Skeletal muscle satellite cell (primary cell): Measurements from ENCODE around the gene ZWINT. TPM values are rescaled to one million over a fixed set of nuclear protein-coding genes. Genes with fewer than 3 reads are reported as not detected.

Experiments used
- H3K27me3 ChIP-seq: 2 replicates; pipeline ENCODE4 v1.7.0; 2013; ENCODE audit warnings: low read length; ENCODE audit not compliant: control insufficient read depth, insufficient read depth
- H3K36me3 ChIP-seq: 2 replicates; pipeline ENCODE4 v1.7.0; 2013; ENCODE audit warnings: mild to moderate bottlenecking, control low read depth, low read length; ENCODE audit not compliant: insufficient read depth
- H3K4me1 ChIP-seq: 2 replicates; pipeline ENCODE4 v1.7.0; 2013; ENCODE audit warnings: low read length; ENCODE audit not compliant: control insufficient read depth, insufficient read depth
- H3K4me2 ChIP-seq: 2 replicates; pipeline ENCODE4 v1.7.0; 2013; ENCODE audit warnings: mild to moderate bottlenecking, low read length
- H3K4me3 ChIP-seq: 2 replicates; pipeline ENCODE4 v1.7.0; 2013; ENCODE audit warnings: low read length
- H3K9ac ChIP-seq: 2 replicates; pipeline ENCODE4 v1.7.0; 2013; ENCODE audit warnings: mild to moderate bottlenecking, low read depth, low read length, moderate library complexity
- H3K9me3 ChIP-seq: replicated peaks from 2 replicates; pipeline ENCODE4 v1.7.0; 2013; ENCODE audit warnings: mild to moderate bottlenecking, control low read depth, low read length
- total RNA-seq: library from RNA; depleted of rRNA; stranded (reverse); fragments of >200 nt; gene quantifications from 2 replicates; pipeline ENCODE4 v1.2.3, GENCODE V29; 2012; rRNA removed

The ZWINT gene, protein sequence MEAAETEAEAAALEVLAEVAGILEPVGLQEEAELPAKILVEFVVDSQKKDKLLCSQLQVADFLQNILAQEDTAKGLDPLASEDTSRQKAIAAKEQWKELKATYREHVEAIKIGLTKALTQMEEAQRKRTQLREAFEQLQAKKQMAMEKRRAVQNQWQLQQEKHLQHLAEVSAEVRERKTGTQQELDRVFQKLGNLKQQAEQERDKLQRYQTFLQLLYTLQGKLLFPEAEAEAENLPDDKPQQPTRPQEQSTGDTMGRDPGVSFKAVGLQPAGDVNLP
- 27.1 and 27.4 TPM in 2 replicates for total RNA-seq

GRCh38 chr10:56360967-56361612, at the start of gene ZWINT:
Gene ZWINT, minus strand, starts transcription at chr10:56361259. Its CDS starts 23 bp downstream, at chr10:56361236.
- Histone ChIP-seq H3K4me1 (peaks cover 13% of the 10 kb centered on the region), H3K27me3 (no peaks in the 10 kb centered on the region), H3K4me2 (peak within 1 kb of the TSS; percentile 86), H3K9ac (peak within 1 kb of the TSS; percentile 84), H3K9me3 (no peaks in the 10 kb centered on the region), H3K36me3 (peaks cover 7% of the 10 kb centered on the region), H3K4me3 (peak within 1 kb of the TSS; percentile 86)

GRCh38 chr10:56383806-56384205, 22.7 kb upstream of the ZWINT start:
- Histone ChIP-seq H3K36me3 (no peaks in the 10 kb centered on the region), H3K4me1 (no peaks in the 10 kb centered on the region), H3K9me3 (no peaks in the 10 kb centered on the region), H3K27me3 (no peaks in the 10 kb centered on the region), H3K4me2 (no peak overlapping the region), H3K9ac (no peak overlapping the region), H3K4me3 (no peak overlapping the region)

- H3K9me3 ChIP-seq, result peaks cover 7% of the 10 kb centered on the region
- no peak overlapping the region for H3K4me2 ChIP-seq
- no peak overlapping the region for H3K9ac ChIP-seq
- H3K4me3 ChIP-seq, result no peak overlapping the region
- H3K4me1 ChIP-seq, result no peaks in the 10 kb centered on the region
- H3K27me3 ChIP-seq, result no peaks in the 10 kb centered on the region
- no peaks in the 10 kb centered on the region for H3K36me3 ChIP-seq
Observed at GRCh38 chr10:56370217-56371113, 9.4 kb upstream of the ZWINT start.

DNA sequence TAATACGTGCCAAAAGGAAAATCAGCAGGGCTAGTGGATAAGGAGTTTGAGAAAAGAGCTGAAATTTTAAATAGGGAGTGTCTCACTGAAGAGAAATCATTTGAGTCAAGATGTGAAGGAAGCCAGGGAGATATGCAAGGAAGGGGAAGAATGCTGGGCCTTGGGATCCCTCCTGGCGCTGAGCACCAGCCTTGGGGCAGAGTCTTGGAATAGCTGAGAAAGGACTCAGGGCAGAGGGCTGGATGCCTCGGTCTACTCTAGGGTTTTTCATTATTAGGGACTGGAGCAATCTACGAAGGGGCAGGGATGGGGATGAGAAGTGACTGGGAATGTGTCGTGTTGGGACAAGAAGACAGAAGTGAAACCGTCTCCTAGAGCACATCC, 484 bp downstream of the ZWINT start:
- no peaks in the 10 kb centered on the region for H3K9me3 ChIP-seq
- H3K27me3 ChIP-seq, result no peaks in the 10 kb centered on the region
- H3K4me1 ChIP-seq, result peaks cover 13% of the 10 kb centered on the region
- peaks cover 7% of the 10 kb centered on the region for H3K36me3 ChIP-seq
- H3K4me3 ChIP-seq, result peak overlapping the region; percentile 86
- H3K9ac ChIP-seq, result peak overlapping the region; percentile 84
- peak overlapping the region; percentile 86 for H3K4me2 ChIP-seq

- Histone ChIP-seq H3K9ac (peak overlapping the region; percentile 84), H3K4me2 (peak overlapping the region; percentile 86), H3K4me1 (peaks cover 13% of the 10 kb centered on the region), H3K27me3 (no peaks in the 10 kb centered on the region), H3K9me3 (no peaks in the 10 kb centered on the region), H3K36me3 (peaks cover 7% of the 10 kb centered on the region), H3K4me3 (peak overlapping the region; percentile 86)
Observed at GRCh38 chr10:56359837-56360236, 1.2 kb downstream of the ZWINT start.

GRCh38 chr10:56357018-56357417, 4.0 kb downstream of the ZWINT start:
- peaks cover 7% of the 10 kb centered on the region for H3K36me3 ChIP-seq
- no peak overlapping the region for H3K9ac ChIP-seq
- no peak overlapping the region for H3K4me2 ChIP-seq
- H3K27me3 ChIP-seq, result no peaks in the 10 kb centered on the region
- H3K9me3 ChIP-seq, result no peaks in the 10 kb centered on the region
- no peak overlapping the region for H3K4me3 ChIP-seq
- H3K4me1 ChIP-seq, result peaks cover 13% of the 10 kb centered on the region

DNA sequence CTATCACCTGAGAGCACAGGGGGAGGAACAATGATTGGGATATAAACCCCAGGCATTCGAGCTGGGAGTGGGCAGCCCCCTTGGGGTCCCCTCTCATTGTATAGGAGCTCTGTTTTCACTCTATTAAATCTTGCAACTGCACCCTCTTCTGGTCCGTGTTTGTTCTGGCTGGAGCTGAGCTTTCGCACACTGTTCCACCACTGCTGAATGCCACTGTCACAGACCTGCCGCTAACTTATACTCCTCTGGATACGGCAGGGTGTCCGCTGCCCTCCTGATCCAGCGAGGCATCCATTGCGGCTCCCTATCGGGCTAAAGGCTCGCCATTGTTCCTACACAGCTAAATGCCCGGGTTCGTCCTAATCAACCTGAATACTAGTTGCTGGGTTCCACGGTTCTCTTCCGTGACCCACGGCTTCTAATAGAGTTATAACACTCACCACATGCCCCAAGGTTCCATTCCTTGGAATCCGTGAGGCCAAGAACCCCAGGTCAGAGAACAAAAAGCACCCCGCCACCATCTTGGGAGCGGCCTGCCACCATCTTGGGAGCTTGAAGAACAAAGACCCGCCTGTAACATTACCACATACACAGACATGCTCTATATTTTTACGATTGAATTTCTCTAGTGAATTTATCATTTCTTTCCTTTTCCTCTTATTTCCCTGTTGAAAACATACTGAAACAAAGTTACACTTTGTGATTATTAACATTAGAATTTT, 9.0 kb downstream of the ZWINT start:
- H3K27me3 ChIP-seq, result no peaks in the 10 kb centered on the region
- H3K36me3 ChIP-seq, result no peaks in the 10 kb centered on the region
- H3K9ac ChIP-seq, result no peak overlapping the region
- H3K4me2 ChIP-seq, result no peak overlapping the region
- H3K4me1 ChIP-seq, result peaks cover 5% of the 10 kb centered on the region
- H3K9me3 ChIP-seq, result no peaks in the 10 kb centered on the region
- no peak overlapping the region for H3K4me3 ChIP-seq

GRCh38 chr10:56349611-56350010, 11.4 kb downstream of the ZWINT start:
- Histone ChIP-seq H3K36me3 (no peaks in the 10 kb centered on the region), H3K4me1 (peaks cover 7% of the 10 kb centered on the region), H3K9me3 (no peaks in the 10 kb centered on the region), H3K27me3 (no peaks in the 10 kb centered on the region), H3K9ac (no peak overlapping the region), H3K4me2 (no peak overlapping the region), H3K4me3 (no peak overlapping the region)

DNA sequence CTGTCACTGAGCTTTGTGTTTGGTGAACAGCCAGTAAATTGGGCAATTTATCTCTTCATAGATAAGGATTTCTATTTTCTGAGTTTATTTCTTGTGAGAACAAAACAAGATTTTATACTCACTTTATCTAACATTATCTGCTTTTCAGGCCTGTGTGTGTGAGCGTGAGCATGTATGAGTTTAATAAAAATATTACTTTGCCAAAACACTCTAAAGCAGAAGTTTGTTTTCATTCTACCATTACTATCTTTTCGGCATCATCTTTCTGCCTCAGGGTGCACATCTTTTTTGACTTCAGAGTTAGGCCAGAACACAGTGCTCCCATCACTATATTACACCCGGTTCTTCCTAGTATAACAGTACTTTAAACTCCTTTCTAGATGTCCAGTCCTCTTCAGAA, 13.0 kb downstream of the ZWINT start:
- H3K36me3 ChIP-seq, result no peaks in the 10 kb centered on the region
- H3K9ac ChIP-seq, result no peak overlapping the region
- no peaks in the 10 kb centered on the region for H3K9me3 ChIP-seq
- no peak overlapping the region for H3K4me3 ChIP-seq
- no peaks in the 10 kb centered on the region for H3K27me3 ChIP-seq
- H3K4me2 ChIP-seq, result no peak overlapping the region
- peaks cover 7% of the 10 kb centered on the region for H3K4me1 ChIP-seq

DNA sequence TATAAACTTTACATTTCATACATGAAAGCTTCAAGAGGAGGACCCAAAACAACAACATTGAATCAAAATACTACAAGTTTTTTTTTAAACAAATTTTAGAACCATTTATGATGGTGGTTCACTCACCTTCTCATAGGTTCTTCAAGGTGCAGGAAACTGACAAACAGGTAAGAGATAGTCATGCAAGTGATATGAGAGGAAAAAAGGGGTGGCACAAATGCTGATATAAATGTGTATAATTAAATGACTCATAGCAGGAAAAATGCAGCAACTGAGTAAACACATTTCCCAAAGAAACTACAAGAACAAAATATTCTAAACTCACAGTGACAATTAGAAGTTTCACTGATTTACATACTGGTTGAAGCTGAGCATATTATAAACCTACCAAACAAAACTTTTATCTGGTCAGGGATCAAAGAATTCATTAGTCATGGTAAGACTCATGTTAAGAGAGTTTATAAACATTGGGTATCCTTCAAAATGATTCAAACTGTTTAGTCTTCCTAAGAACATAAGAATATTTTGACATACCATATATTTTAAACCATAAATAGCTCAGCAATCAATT, 14.1 kb downstream of the ZWINT start:
- Histone ChIP-seq H3K4me1 (peaks cover 7% of the 10 kb centered on the region), H3K27me3 (no peaks in the 10 kb centered on the region), H3K4me3 (no peak overlapping the region), H3K9me3 (no peaks in the 10 kb centered on the region), H3K4me2 (no peak overlapping the region), H3K36me3 (no peaks in the 10 kb centered on the region), H3K9ac (no peak overlapping the region)

- Histone ChIP-seq H3K9ac (no peak overlapping the region), H3K4me3 (no peak overlapping the region), H3K4me2 (no peak overlapping the region), H3K36me3 (no peaks in the 10 kb centered on the region), H3K9me3 (no peaks in the 10 kb centered on the region), H3K27me3 (no peaks in the 10 kb centered on the region), H3K4me1 (no peaks in the 10 kb centered on the region)
Observed at GRCh38 chr10:56341612-56342011, 19.4 kb downstream of the ZWINT start.
